HG02642 (cell line): ENCODE results near the gene SYT10.
"Not testable (repeated sequence)": the region's sequence is repeated elsewhere in the genome, so short reads cannot be mapped to it uniquely, and the experiment has no call there.

Experiments
- ATAC-seq: cut with Tn5 transposase; IDR thresholded peaks from one replicate; pipeline ENCODE4 v1.9.1; 2021; ENCODE audit warnings: mild to moderate bottlenecking; ENCODE audit not compliant: unreplicated experiment, poor library complexity

SYT10 gene, protein sequence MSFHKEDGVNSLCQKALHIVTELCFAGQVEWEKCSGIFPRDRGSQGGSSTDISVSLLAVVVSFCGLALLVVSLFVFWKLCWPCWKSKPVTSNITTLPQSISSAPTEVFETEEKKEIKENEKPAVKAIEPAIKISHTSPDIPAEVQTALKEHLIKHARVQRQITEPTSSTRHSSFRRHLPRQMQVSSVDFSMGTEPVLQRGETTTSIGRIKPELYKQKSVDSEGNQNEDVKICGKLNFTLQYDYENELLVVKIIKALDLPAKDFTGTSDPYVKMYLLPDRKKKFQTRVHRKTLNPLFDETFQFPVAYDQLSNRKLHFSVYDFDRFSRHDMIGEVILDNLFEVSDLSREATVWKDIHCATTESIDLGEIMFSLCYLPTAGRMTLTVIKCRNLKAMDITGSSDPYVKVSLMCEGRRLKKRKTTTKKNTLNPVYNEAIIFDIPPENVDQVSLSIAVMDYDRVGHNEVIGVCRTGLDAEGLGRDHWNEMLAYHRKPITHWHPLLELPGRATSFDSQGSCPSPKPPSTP

DNA sequence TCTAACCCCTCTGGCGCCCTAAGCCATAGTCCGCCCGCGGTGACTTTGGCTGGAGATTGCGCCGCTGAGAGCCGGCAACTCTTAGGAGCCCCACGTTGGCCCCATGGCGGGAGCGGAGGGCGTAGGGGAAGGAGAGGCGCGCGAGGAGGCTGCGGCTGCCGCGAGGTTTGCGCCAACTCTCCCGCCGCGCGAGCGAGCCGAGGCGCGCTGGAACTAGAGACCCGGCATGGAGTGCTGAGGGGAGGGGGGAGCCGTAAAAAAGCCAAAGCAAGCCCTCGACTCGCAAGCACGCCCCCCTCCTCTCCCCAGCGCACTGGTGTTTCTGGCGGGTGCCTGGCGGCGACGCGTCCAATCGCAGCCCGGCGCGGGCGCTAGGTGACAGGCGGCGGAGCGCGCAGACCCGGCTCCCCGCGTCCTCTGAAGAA lies at the start of gene SYT10:
TSS of gene SYT10 (minus strand) at position 233 of the 425 bp plus-strand sequence. CDS start 297 bp downstream, outside the sequence.
- no peak for ATAC-seq

DNA sequence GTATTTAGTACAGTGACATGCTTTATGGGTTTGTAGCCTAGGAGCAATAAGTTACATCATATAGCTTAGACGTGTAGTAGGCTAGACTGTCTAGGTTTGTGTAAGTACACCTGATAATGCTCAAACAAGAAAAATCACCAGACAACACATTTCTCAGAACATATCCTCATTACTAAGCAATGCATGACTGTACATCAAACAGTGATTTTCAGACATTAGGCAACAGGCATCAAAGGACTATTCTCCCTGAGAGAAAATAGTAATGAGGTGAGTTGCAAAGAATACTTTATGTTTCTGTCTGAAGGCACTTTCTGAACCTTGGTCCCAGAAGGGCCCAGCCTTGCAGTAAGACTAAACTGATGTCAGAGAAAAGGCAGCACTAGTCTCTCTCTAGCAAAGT lies 48.4 kb upstream of the SYT10 start:
- no peak for ATAC-seq

DNA sequence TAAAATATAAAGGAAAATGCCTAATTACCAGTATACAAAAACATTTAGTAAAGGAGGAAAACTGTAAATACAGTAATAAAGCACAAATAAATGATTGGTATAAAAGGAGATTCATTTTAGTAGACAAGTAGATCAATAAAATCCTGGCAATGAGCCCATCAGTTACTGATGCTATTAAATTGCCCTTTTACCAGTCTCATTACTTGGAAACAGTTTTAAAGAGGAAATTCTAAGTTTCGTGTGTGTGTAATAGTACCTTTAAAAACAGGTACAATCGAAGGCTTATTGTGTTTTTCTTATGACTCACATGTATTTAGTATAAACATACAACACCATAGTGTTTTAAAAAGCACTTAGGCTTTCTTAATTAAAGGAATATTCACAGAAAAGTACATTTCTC lies 46.4 kb upstream of the SYT10 start:
- no peak for ATAC-seq

DNA sequence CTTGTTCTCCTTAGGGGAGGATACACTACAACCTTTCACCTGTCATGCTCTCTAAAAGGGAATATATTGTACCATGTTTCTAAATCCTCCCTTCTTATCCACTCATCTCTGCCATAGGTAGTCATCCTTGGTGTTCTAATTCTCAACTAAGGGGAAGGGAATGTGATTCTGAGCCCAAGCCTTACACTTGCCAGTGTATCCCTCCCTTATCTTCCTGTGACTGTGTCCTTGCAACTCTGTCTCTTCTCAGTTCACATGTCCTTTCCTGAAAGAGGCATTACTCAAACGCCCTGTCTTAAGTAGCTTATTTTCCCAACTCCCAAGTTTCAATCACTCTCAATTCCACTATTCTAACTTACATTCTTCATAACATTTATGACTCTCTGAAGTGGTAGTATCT lies 44.5 kb upstream of the SYT10 start:
- no peak for ATAC-seq

DNA sequence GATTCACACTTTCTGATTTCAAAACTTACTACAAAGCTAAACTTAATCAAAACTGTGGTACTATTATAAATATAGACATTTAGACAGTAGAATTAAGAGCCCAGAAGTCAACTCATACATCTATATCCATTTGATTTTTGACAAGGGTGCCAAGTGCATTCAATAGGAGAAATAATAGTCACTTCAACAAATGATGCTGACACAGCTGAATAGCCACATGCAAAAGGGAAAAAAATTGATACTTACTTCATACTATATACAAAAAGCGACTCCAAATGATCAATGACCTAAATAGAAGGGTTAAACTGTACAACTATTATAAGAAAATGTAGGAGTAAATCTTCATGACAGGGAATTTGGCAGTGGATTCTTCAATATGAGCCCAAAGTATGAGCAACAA lies 40.7 kb upstream of the SYT10 start:
- no peak for ATAC-seq

DNA sequence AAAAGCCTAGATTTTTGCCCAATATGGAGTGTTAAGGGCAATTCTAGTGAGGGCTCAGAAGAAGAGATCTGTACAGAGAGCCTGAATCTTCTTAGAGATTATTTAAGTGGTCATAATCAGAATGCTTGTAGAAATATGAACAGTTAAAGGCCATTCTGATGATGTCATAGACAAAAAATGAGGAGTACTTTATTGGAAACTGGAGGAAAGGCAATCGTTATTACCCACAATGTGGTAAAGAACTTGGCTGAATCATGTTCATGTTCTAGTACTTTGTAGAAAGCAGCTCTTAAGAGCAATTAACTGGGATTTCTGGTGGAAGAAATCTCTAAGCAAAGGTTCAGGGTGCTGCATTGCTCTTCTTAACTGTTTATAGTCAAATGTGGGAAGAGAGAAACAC lies 36.4 kb upstream of the SYT10 start:
- no peak for ATAC-seq

DNA sequence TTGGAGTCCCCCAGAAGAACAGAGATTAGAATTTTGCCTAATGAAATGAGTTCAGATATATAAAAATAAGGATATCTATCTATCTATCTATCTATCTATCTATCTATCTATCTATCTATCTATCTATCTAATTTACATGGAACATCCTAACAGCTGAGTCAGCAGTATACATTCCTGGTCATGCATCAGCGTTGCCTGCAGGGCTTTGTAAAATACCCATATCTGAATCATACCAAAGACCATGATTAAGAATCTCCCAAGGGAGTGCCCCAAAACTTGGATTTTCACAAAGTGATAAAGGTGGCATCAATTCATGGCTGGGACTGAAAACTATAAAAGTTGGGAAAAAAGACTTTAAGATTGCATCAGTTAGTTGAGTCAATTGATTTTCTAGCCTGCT lies 32.7 kb upstream of the SYT10 start:
- no peak for ATAC-seq

DNA sequence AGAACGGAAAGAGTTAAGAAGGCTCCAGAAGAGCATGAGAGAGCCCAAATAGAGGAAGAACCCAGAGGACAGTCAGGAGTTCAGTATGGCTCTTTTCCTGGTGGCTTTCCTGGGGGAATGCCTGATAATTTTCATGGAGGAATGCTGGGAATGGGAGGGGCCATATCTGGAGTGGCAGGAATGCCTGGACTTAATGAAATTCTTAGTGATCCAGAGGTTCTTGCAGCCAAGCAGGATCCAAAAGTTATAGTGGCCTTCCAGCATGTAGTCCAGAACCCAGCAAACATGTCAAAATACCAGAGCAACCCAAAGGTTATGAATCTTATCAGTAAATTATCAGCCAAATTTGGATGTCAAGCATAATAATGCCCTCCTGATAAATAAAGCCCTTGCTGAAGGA lies 15.5 kb upstream of the SYT10 start:
- ATAC-seq = no peak

DNA sequence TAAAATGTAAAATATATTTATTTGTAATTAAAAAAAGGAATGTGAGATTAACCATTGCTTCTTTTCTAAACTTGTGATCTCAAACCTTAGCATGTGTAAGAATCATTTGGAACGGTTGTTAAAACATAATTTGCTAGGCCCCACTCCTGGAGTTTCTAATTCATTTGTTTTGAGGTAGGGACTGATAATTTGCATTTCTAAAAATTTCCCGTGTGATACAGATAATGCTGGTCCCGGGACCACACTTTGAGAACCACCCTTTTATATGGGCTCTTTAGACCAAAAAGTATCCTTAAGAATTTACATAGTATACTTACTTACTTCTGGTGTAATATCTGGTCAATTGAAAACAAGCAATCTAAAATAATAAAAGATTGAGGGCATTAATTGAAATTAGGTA lies 10.9 kb upstream of the SYT10 start:
- no peak for ATAC-seq

DNA sequence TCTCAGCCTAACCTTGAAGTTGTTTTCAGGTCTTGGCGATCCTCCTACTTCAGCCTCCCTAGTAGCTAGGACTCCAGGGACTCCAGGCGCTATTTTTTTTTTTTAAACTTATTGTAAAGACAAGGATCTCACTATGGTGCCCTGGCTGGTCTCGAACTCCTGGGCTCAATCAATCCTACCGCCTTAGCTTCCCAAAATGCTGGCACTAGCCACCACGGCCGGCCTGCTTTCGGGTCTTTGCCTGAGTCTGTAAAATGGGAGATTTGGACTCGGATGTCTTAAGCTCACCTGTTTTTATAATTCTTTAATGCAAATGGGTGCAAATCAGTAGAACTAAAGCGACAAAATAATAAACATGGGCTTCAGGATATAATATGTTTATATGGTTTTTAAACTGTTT lies 858 bp upstream of the SYT10 start:
- no peak for ATAC-seq

DNA sequence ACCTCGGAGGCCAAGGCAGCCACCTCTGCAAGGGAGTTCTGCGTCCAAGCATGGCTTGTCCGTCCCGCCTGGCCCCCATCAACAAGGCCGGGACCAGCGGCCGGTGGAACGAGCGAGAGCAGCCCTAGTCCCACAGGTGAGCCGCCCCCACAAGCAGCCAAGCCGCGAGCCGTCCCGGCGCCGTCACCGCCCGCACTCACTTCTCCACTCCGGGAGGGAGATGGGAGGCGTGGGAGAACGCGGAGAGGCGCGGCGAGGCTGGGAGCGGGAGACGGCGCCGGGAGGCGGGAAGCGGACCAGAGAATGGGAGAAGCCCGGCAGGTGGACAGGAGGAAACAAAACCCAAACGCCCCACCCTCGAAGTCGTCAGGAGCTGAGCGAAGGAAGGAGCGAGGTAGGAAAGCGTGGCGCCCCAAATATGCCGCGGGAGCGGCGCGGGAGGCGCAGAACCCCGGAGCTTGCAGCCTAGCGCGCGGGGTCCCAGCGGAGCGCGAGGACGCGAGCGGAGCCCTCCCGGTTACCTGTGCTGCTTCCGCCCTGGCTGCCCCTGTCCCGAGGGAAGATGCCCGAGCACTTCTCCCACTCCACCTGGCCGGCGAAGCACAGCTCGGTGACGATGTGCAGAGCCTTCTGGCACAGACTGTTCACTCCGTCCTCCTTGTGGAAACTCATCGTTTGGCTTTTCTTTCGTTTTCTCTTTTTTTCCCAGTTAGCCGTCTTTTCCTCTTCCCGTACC lies 600 bp downstream of the SYT10 start:
- ATAC-seq = no peak

DNA sequence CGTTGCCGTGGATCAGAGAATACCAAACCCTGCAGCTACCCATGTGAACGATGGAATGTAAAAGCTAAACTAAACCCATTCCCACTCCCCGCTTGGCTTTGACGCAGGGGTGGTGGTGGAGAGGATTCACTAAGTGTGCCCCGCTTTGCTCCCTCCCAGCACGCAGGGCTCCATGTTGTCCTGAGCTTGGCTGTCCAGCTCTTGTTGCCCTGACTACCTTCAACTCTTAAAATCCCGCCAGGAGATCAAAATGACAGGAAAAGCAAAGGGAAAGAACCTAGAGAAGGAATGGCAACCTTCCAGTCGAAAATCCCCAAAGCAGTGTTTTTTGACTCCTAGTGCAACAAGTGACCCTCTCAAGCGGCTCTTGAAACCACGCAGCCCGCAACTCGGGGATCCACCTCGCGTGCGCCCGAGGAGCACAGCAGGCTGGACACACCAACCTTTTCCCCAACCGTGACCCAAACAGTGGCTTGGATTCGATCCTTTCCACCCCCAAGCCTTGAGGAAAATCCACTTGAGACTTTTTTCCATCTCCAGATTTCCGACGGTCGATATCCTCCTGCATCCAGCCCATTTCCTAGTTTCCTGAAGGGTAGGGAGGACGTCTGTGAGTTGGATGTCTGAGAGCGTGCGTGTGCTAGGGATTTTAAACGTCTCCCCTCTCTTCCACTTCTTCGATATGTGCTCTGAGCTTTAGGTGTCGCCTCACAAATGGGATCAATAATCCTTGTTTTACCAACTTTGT lies 1.4 kb downstream of the SYT10 start:
- ATAC-seq = no peak

DNA sequence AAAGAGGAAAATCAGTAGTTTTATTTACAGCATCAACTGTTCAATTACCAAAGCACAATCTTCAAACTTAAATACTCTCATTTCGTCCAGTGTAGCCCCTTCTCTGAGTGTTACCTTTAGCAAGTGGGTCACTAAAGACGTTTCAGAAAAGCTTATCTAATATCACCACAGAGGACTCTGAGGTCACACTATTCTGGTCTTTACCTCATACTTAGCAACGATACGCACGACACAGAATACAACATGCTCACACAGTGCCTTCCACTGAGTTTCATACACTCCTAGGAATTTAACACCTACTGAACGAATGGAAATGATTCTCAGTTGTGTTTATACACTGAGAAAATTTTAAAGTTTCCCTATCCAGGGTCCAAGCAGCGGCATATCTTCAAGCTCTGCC lies 2.0 kb downstream of the SYT10 start:
- ATAC-seq = no peak

DNA sequence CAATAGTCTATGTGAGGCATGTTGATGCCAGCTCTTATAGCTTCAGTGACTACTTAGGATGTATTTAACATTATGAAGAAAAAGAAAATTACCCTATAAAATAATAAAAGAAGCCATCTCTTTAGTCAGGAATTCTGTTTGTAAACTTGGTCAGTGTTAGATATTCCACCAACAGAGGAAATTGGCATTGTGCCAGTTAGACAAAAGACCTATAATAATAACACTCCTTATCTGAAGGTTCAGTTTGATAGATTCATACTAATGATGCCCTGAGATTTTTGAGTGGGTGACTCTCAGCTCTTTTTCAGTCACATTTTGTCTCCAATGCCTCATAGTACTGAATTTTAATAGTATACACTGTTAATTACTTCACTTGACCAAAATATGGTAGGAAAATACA lies 6.6 kb downstream of the SYT10 start:
- ATAC-seq = no peak

DNA sequence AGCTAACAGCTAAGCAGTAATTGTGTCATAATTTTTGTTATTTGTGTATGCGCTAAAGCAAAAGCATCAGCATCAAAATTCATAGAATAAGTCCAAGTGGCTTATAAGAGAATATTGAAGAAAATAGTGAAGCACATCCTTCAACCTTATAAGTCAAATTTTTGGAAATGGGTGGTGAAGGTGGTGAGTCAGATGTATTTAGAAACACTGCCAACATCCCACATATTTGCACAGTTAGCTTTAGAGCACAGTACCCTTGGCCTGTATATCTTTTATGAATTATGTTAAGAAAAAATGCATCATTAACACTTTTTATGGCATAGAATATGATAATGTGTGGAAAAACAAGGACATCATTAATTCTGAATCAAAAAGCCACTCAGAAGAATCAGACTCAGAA lies 8.0 kb downstream of the SYT10 start:
- no peak for ATAC-seq

DNA sequence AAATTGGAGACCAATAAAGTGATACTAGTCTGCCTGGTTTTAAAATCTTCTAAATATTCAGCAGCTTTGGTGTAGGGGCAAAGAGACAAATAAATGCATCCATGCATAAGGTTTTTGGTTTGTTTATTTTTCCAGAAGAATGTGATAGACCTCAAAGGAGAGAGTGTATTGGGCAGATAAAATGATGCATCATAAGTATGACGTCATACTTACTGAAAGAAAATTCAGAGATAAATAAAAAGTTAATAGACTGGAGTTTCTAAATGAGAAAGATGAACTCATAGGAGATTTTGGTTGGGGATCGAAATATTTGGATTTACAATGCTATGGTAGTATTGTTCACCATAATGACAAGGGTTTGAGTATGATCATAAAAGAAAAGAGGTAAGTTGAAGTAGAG lies 10.2 kb downstream of the SYT10 start:
- ATAC-seq = no peak

DNA sequence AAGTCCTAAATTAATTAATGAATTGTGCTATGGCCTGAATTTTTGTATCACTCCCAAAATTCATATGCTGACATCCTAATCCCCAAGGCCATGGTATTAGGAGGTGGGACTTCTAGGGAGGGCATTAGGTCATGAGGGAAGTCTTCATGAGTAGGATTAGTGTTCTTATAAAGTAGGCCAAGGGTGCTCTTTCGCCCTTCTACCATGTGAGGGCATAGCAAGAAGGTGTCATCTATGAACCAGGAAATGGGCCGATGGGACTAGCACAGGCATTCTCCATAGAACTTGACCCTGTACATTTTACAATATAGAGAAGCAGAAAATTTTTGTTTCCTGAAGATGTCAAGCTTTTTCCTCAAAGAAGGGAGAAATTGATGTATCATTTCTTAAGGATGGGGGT lies 12.5 kb downstream of the SYT10 start:
- peak; percentile 80 for ATAC-seq

DNA sequence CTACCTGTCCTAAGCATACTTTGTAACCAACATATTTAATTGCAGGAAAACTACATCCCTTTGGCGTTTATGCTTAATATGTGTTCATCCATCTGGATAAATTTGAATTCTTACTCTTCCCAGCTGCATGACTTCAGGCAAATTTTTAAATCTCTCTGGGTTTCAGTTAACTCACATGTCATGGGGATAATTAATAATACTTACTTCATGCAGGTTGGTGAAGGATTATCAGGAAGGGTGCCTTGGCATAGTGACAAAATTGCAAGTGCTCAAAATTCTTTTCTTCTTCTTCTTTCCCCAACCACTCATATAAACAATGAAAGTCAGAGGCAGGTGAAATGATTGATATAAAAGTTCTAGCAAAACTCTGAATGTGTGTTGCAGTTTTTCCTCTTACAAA lies 15.9 kb downstream of the SYT10 start:
- ATAC-seq = no peak

DNA sequence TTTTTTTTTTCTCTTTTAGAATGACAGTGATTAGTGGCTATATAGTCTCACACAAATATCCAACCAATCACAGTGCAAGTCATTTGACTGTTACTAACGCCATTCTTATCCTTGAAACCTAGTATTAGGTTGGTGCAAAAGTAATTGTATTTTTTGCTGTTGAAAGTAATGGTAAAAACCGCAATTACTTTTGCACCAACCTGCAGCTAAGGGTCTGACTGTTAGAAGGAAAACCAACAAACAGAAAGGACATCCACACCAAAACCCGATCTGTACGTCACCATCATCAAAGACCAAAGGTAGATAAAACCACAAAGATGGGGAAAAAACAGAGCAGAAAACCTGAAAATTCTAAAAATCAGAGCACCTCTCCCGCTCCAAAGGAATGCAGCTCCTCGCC lies 27.2 kb downstream of the SYT10 start:
- not testable (repeated sequence) for ATAC-seq

DNA sequence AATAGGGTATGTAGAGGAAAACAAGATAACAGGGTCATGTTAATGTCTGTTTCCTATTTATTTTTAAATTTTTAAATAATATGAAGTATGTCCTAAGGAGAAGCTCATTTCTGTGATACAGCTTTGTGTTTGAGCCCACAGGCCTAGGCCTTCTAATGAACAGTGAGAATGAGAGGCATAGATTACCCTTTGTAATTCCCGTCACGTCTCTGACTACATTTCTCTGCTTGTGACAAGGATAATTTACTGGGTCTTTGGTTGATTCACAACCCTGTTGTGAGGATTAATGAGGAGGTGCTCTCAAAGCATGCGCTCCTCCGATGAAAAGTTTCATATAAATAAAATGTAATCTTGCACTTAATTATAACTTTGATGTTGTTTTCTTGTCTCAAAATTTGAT lies 56.1 kb downstream of the SYT10 start:
- ATAC-seq = no peak

DNA sequence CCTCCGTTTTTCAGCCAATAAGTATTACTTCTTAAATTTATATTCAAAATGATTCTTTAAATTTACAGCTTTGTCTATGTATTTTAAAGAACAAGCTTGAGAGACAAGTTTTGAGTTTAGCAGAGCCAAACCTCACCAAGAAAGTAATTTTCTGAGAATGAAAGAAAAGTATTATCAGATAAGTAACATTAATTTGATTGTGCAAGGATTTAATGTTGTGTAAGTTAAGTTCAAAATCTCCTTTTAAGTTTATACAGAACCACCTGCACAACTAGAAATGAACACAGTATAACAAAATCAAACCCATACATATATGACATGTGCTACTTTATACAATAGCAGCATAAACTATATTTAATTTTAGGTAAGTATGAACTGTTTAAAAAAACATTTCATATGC lies 63.5 kb downstream of the SYT10 start:
- no peak for ATAC-seq
